ENCODE data around the gene NLRC3.

Gene NLRC3

GRCh38 chr16:3554351-3554928 lies 22.8 kb downstream of the NLRC3 start:
- TF ChIP-seq MAX (IDR thresholded peaks at IDR 0.05): no peak
- no peak for TF ChIP-seq CEBPB (IDR thresholded peaks at IDR 0.05)
- no peak for TF ChIP-seq YY1 (IDR thresholded peaks at IDR 0.05; ENCODE audit: low read depth)
- TF ChIP-seq TEAD4 (IDR thresholded peaks at IDR 0.05): no peak
- TF ChIP-seq CREB1 (IDR thresholded peaks at IDR 0.05; ENCODE audit: low read depth): no peak
- TF ChIP-seq TAF1 (IDR thresholded peaks at IDR 0.05; ENCODE audit: low read depth): no peak
- TF ChIP-seq USF1 (IDR thresholded peaks at IDR 0.05): no peak
- no peak for TF ChIP-seq REST (IDR thresholded peaks at IDR 0.05; ENCODE audit: low read depth)
- no peak for TF ChIP-seq EP300 (IDR thresholded peaks at IDR 0.05; ENCODE audit: borderline replicate concordance)
- TF ChIP-seq NFIC (IDR thresholded peaks at IDR 0.05): no peak
- no peak for TF ChIP-seq RAD21 (IDR thresholded peaks at IDR 0.05; ENCODE audit: low read depth)
- no peak for TF ChIP-seq TCF12 (IDR thresholded peaks at IDR 0.05; ENCODE audit: low read depth)

GRCh38 chr16:3553138-3553923 lies 23.9 kb downstream of the NLRC3 start:
- TF ChIP-seq TCF12 (IDR thresholded peaks at IDR 0.05; ENCODE audit: low read depth) (no peak), TEAD4 (IDR thresholded peaks at IDR 0.05) (no peak), EGR1 (IDR thresholded peaks at IDR 0.05) (no peak), USF1 (IDR thresholded peaks at IDR 0.05) (no peak), FOXM1 (IDR thresholded peaks at IDR 0.05; ENCODE audit: borderline replicate concordance, low read depth) (no peak), MAX (IDR thresholded peaks at IDR 0.05) (no peak), ZBTB7A (IDR thresholded peaks at IDR 0.05; ENCODE audit: low read depth) (no peak)

- TF ChIP-seq FOXM1 (IDR thresholded peaks at IDR 0.05; ENCODE audit: borderline replicate concordance, low read depth): no peak
- no peak for TF ChIP-seq USF1 (IDR thresholded peaks at IDR 0.05)
- no peak for TF ChIP-seq YY1 (IDR thresholded peaks at IDR 0.05; ENCODE audit: low read depth)
- TF ChIP-seq CREB1 (IDR thresholded peaks at IDR 0.05; ENCODE audit: low read depth): no peak
- no peak for TF ChIP-seq TAF1 (IDR thresholded peaks at IDR 0.05; ENCODE audit: low read depth)
- TF ChIP-seq EGR1 (IDR thresholded peaks at IDR 0.05): no peak
- TF ChIP-seq ZBTB7A (IDR thresholded peaks at IDR 0.05; ENCODE audit: low read depth): no peak
- TF ChIP-seq RAD21 (IDR thresholded peaks at IDR 0.05; ENCODE audit: low read depth): no peak
These were observed 26.1 kb downstream of the NLRC3 start for GRCh38 chr16:3550851-3551847.

GRCh38 chr16:3549906-3550305 lies 27.3 kb downstream of the NLRC3 start:
- TF ChIP-seq TCF12 (IDR thresholded peaks at IDR 0.05; ENCODE audit: low read depth) (no peak), USF1 (IDR thresholded peaks at IDR 0.05) (no peak), YY1 (IDR thresholded peaks at IDR 0.05; ENCODE audit: low read depth) (no peak), NFIC (IDR thresholded peaks at IDR 0.05) (no peak), TAF1 (IDR thresholded peaks at IDR 0.05; ENCODE audit: low read depth) (no peak), EGR1 (IDR thresholded peaks at IDR 0.05) (no peak), REST (IDR thresholded peaks at IDR 0.05; ENCODE audit: low read depth) (no peak), EP300 (IDR thresholded peaks at IDR 0.05; ENCODE audit: borderline replicate concordance) (no peak), FOXM1 (IDR thresholded peaks at IDR 0.05; ENCODE audit: borderline replicate concordance, low read depth) (no peak), ZBTB7A (IDR thresholded peaks at IDR 0.05; ENCODE audit: low read depth) (no peak), TEAD4 (IDR thresholded peaks at IDR 0.05) (no peak), CREB1 (IDR thresholded peaks at IDR 0.05; ENCODE audit: low read depth) (no peak), CEBPB (IDR thresholded peaks at IDR 0.05) (no peak), RAD21 (IDR thresholded peaks at IDR 0.05; ENCODE audit: low read depth) (no peak), MAX (IDR thresholded peaks at IDR 0.05) (no peak)
